HG03159 (cell line): ENCODE data around the gene VCX2.
"Not testable (repeated sequence)": the region's sequence is repeated elsewhere in the genome, so short reads cannot be mapped to it uniquely, and the experiment has no call there.

ENCODE experiments used
- ATAC-seq: cut with Tn5 transposase; IDR thresholded peaks from one replicate; pipeline ENCODE4 v1.9.1; 2021; ENCODE audit warnings: mild to moderate bottlenecking, moderate library complexity; ENCODE audit not compliant: unreplicated experiment

VCX2 gene

GRCh38 chrX:8125566-8125965, 45.5 kb downstream of the VCX2 start:
- no peak for ATAC-seq

GRCh38 chrX:8122538-8122937, 48.5 kb downstream of the VCX2 start:
- ATAC-seq, result no peak

GRCh38 chrX:8121391-8121790, 49.7 kb downstream of the VCX2 start:
- not testable (repeated sequence) for ATAC-seq
